PC-9 (cell line): ENCODE data around the gene GFRA3. TPM values are rescaled to one million over a fixed set of nuclear protein-coding genes. Genes with fewer than 3 reads are reported as not detected.

ENCODE experiments used
- BruUV-seq: library from RNA; stranded (reverse); fragments of 400-500 nt; replicated peaks from 2 replicates; lab custom pipeline; 2021; lab: Mats Ljungman, UMichigan
- CTCF ChIA-PET: fragments of 300-600 bp; sonication (Branson Sonifier 250); formaldehyde crosslinking; loops from one replicate; lab custom pipeline; 2022; ENCODE audit warnings: antibody characterized with exemption; lab: Charles Lee
- POLR2A ChIA-PET: fragments of 300-600 bp; sonication (Branson Sonifier 250); formaldehyde crosslinking; loops from one replicate; lab custom pipeline; 2022; ENCODE audit warnings: antibody characterized with exemption; ENCODE audit not compliant: unreplicated experiment; lab: Charles Lee
- DNase-seq, 2 experiments: peaks; one replicate each; pipeline versions ENCODE4 v3.0.0 to v3.0.0-alpha.2; 2015 to 2022; ENCODE audit warnings: mixed read lengths in 1 of 2
- H2AFZ ChIP-seq: fragments of 200-600 bp; sonication (generic); 2 replicates; pipeline ENCODE4 v1.8.1; 2017; ENCODE audit warnings: antibody characterized with exemption
- H3F3A ChIP-seq: fragments of 200-600 bp; sonication (generic); 2 replicates; pipeline ENCODE4 v1.8.1; 2017; ENCODE audit warnings: antibody characterized with exemption, mild to moderate bottlenecking, low read depth; ENCODE audit not compliant: insufficient read depth
- H3K27ac ChIP-seq: fragments of 200-600 bp; sonication (generic); 2 replicates; pipeline ENCODE4 v1.6.1; 2016; ENCODE audit warnings: mixed run types
- H3K27me3 ChIP-seq: fragments of 200-600 bp; sonication (generic); 2 replicates; pipeline ENCODE4 v1.6.1; 2016; ENCODE audit warnings: low read depth, mixed run types; ENCODE audit not compliant: insufficient read depth
- H3K36me3 ChIP-seq: fragments of 200-600 bp; sonication (generic); 2 replicates; pipeline ENCODE4 v1.6.1; 2016; ENCODE audit warnings: low read depth, mixed run types
- H3K4me1 ChIP-seq: fragments of 200-600 bp; sonication (generic); replicated peaks from 2 replicates; pipeline ENCODE4 v1.6.1; 2016; ENCODE audit warnings: mixed run types; ENCODE audit not compliant: insufficient read depth
- H3K4me2 ChIP-seq: fragments of 200-600 bp; sonication (generic); 2 replicates; pipeline ENCODE4 v1.6.1; 2017; ENCODE audit warnings: mixed run types
- H3K4me3 ChIP-seq: fragments of 200-600 bp; sonication (generic); 2 replicates; pipeline ENCODE4 v1.6.1; 2016; ENCODE audit warnings: mixed run types
- H3K79me2 ChIP-seq: fragments of 200-600 bp; sonication (generic); 2 replicates; pipeline ENCODE4 v1.6.1; 2017; ENCODE audit warnings: low read depth, mixed run types
- H3K9me2 ChIP-seq: fragments of 200-600 bp; sonication (generic); 2 replicates; pipeline ENCODE4 v1.8.1; 2017; ENCODE audit warnings: mild to moderate bottlenecking; ENCODE audit not compliant: insufficient read depth
- H3K9me3 ChIP-seq: fragments of 200-600 bp; sonication (generic); 2 replicates; pipeline ENCODE4 v1.8.1; 2016; ENCODE audit warnings: low read depth; ENCODE audit not compliant: insufficient read depth
- H4K20me1 ChIP-seq: fragments of 200-600 bp; sonication (generic); 2 replicates; pipeline ENCODE4 v1.8.1; 2017; ENCODE audit not compliant: insufficient read depth
- EZH2 ChIP-seq: fragments of 200-600 bp; sonication (generic); IDR thresholded peaks from 2 replicates; pipeline ENCODE4 v1.8.0; 2017; ENCODE audit warnings: antibody characterized with exemption, low read depth
- intact Hi-C: fragments of 100-400 bp; cut with micrococcal nuclease; formaldehyde crosslinking; loops from one replicate; pipeline ENCODE4 v1.10.0; 2022; ENCODE audit not compliant: unreplicated experiment
- total RNA-seq: library from RNA; stranded (reverse); gene quantifications from 2 replicates; pipeline ENCODE4 v1.2.3, GENCODE V29; 2021
- TF ChIP-seq, protein P1 (sequence below): fragments of 200-600 bp; sonication (generic); conservative IDR thresholded peaks from 2 replicates; pipeline ENCODE4 v1.6.1; 2017; ENCODE audit warnings: mixed run types, antibody characterized with exemption, mild to moderate bottlenecking, moderate library complexity

Gene GFRA3
- total RNA-seq, 1 experiment from 2014 or later = 0.68 TPM

DNA sequence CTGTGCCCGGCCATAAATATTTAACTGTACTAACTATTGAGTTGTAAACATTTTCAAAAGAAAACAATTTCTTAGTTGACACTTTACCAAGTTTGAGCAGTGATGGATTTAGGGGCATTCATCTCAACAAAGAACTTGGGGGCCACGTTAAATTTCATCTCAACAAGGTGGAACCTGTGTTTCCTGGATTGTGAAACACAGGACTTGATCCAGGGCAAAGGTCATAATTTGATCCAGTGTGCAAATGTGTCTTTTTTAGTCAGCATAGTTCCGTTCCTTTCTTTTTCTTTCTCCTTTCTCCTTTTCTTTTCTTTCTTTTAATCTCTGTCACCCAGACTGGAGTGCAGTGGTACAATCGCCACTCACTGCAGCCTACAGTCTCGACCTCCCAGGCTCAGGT is 3.1 kb downstream of the GFRA3 start:
- Histone ChIP-seq H3K27ac (no peak overlapping the region), H3K36me3 (no peaks in the 10 kb centered on the region), H3K4me3 (no peak overlapping the region), H3K27me3 (no peaks in the 10 kb centered on the region), H3F3A (no peaks in the 10 kb centered on the region), H3K79me2 (no peaks in the 10 kb centered on the region), H3K9me3 (no peaks in the 10 kb centered on the region), H2AFZ (no peak overlapping the region), H3K4me2 (no peak overlapping the region), H3K4me1 (no peaks in the 10 kb centered on the region), H3K9me2 (no peaks in the 10 kb centered on the region), H4K20me1 (no peaks in the 10 kb centered on the region)
- CTCF ChIA-PET = interaction anchor here (0.6 kb wide), 3 partner anchors 67 to 1209 kb away, joined by 3 to 8 read pairs (median 7); no protein-coding TSS in a partner anchor
- POLR2A ChIA-PET = no interaction called here
- BruUV-seq = no TSS peak
- TF ChIP-seq EZH2 = no peak
- TF ChIP-seq, protein P1, sequence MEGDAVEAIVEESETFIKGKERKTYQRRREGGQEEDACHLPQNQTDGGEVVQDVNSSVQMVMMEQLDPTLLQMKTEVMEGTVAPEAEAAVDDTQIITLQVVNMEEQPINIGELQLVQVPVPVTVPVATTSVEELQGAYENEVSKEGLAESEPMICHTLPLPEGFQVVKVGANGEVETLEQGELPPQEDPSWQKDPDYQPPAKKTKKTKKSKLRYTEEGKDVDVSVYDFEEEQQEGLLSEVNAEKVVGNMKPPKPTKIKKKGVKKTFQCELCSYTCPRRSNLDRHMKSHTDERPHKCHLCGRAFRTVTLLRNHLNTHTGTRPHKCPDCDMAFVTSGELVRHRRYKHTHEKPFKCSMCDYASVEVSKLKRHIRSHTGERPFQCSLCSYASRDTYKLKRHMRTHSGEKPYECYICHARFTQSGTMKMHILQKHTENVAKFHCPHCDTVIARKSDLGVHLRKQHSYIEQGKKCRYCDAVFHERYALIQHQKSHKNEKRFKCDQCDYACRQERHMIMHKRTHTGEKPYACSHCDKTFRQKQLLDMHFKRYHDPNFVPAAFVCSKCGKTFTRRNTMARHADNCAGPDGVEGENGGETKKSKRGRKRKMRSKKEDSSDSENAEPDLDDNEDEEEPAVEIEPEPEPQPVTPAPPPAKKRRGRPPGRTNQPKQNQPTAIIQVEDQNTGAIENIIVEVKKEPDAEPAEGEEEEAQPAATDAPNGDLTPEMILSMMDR = no peak
- intact Hi-C loops = no loop called here
- DNase-seq = no peak

DNA sequence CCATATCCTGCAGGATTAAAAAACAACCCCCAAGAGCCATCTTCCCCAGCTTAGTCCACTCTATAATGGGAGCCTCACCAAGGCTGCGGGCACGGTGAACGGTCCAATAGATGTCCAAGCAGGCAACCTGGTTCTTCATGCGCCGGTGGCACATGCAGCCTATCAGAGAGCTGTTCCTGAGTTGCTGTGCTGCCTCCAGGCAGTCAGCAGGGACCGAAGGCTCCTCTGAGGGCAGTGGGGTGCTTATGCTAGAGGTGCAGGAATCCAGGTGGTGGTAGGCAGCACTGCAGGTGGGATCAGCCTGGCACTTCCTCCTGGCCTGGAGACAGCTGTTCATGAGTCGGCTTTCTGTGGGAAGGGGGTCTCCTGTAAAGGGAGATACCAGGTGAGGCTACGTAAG is 10.2 kb downstream of the GFRA3 start:
- intact Hi-C loops = no loop called here
- no peaks in the 10 kb centered on the region for H3F3A ChIP-seq
- no peaks in the 10 kb centered on the region for H4K20me1 ChIP-seq
- H3K4me2 ChIP-seq = no peak overlapping the region
- no peak overlapping the region for H3K4me3 ChIP-seq
- H3K9me3 ChIP-seq = no peaks in the 10 kb centered on the region
- BruUV-seq = no TSS peak
- DNase-seq = no peak
- no peaks in the 10 kb centered on the region for H3K79me2 ChIP-seq
- ChIA-PET POLR2A (no interaction called here), CTCF (no interaction called here)
- no peak overlapping the region for H2AFZ ChIP-seq
- no peak for TF ChIP-seq EZH2
- TF ChIP-seq, protein P1 = no peak
- no peaks in the 10 kb centered on the region for H3K4me1 ChIP-seq
- no peaks in the 10 kb centered on the region for H3K9me2 ChIP-seq
- H3K27me3 ChIP-seq = no peaks in the 10 kb centered on the region
- no peak overlapping the region for H3K27ac ChIP-seq
- H3K36me3 ChIP-seq = no peaks in the 10 kb centered on the region

DNA sequence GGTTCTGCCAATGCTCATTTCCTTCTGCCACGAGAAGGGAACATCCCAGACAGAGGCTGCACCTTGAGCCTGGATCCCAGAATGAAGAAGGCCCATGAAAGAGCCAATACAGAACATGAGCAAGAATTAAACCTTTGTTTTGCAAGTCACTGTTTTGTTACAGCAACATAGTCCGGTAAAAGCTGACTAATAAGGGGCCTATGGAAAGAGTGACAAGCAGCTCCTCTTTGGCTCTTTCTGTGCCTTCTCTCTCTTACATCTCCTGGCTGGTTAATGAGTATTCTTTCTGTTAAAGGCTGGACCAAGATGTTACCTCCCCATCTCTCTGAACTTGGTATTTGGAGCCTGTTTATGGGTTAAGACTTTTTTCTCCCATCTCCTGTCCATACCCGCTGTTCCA is 10.8 kb downstream of the GFRA3 start:
- no peak overlapping the region for H2AFZ ChIP-seq
- H3K4me2 ChIP-seq = no peak overlapping the region
- H3K4me3 ChIP-seq = no peak overlapping the region
- H3K36me3 ChIP-seq = no peaks in the 10 kb centered on the region
- H3K9me3 ChIP-seq = no peaks in the 10 kb centered on the region
- DNase-seq = no peak
- BruUV-seq = no TSS peak
- H3K27ac ChIP-seq = no peak overlapping the region
- no peaks in the 10 kb centered on the region for H3K4me1 ChIP-seq
- H3K9me2 ChIP-seq = no peaks in the 10 kb centered on the region
- no peaks in the 10 kb centered on the region for H3K27me3 ChIP-seq
- ChIA-PET POLR2A (no interaction called here), CTCF (no interaction called here)
- no peaks in the 10 kb centered on the region for H4K20me1 ChIP-seq
- intact Hi-C loops = no loop called here
- no peaks in the 10 kb centered on the region for H3K79me2 ChIP-seq
- H3F3A ChIP-seq = no peaks in the 10 kb centered on the region
- TF ChIP-seq, protein P1 = no peak
- no peak for TF ChIP-seq EZH2
